GM12865 (cell line): ENCODE data around the gene MRC1.

Experiments
- DNase-seq: peaks from one replicate; pipeline ENCODE4 v3.0.0; 2010; ENCODE audit warnings: low read depth
- H3K4me3 ChIP-seq: 2 replicates; pipeline ENCODE4 v1.5.1; 2011; ENCODE audit warnings: mild to moderate bottlenecking, low read depth, low read length, control low read depth
- TF ChIP-seq, protein P1 (sequence below): IDR thresholded peaks from 2 replicates; pipeline ENCODE4 v1.5.1; 2011; ENCODE audit warnings: low read length, control low read depth, low read depth, inconsistent platforms; ENCODE audit not compliant: insufficient read depth; ENCODE audit errors: missing control alignments

Gene MRC1

DNA sequence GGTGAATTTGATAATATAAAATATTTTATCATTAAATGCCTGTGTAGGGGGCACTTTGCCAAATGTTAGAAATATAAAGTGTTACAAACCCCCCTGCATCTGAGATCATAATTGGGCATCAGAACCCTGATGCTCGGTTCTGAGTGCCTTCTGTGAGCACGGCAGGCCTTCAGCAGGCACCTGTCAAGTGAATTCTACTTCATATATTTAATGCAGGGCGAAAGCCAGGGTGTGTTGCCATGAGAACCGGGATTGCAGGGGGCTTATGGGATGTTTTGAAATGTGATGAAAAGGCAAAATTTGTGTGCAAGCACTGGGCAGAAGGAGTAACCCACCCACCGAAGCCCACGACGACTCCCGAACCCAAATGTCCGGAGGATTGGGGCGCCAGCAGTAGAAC lies 57.2 kb downstream of the MRC1 start:
- DNase-seq, result no peak
- H3K4me3 ChIP-seq, result no peak overlapping the region
- TF ChIP-seq, protein P1, sequence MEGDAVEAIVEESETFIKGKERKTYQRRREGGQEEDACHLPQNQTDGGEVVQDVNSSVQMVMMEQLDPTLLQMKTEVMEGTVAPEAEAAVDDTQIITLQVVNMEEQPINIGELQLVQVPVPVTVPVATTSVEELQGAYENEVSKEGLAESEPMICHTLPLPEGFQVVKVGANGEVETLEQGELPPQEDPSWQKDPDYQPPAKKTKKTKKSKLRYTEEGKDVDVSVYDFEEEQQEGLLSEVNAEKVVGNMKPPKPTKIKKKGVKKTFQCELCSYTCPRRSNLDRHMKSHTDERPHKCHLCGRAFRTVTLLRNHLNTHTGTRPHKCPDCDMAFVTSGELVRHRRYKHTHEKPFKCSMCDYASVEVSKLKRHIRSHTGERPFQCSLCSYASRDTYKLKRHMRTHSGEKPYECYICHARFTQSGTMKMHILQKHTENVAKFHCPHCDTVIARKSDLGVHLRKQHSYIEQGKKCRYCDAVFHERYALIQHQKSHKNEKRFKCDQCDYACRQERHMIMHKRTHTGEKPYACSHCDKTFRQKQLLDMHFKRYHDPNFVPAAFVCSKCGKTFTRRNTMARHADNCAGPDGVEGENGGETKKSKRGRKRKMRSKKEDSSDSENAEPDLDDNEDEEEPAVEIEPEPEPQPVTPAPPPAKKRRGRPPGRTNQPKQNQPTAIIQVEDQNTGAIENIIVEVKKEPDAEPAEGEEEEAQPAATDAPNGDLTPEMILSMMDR, result no peak

DNA sequence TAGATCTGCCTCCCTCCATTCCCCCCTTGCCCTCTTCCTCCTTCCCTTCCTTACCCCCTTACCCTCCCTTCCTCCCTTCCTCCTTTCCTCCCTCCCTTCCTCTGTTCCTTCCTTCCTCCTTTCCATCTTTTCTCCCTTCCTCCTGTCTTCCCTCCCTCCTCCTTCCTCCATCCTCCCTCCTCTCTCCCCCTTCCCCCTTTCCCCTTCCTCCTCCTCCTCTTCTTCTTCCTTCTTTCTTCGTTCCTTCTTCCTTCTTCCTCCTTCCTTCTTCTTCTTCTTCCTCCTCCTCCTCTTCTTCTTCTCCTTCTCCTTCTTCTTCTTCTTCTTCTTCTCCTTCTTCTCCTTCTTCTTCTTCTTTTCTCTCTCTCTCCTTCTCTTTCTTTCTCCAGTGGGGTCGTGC lies 57.9 kb downstream of the MRC1 start:
- DNase-seq, result no peak
- TF ChIP-seq, protein P1, result no peak
- no peak overlapping the region for H3K4me3 ChIP-seq

DNA sequence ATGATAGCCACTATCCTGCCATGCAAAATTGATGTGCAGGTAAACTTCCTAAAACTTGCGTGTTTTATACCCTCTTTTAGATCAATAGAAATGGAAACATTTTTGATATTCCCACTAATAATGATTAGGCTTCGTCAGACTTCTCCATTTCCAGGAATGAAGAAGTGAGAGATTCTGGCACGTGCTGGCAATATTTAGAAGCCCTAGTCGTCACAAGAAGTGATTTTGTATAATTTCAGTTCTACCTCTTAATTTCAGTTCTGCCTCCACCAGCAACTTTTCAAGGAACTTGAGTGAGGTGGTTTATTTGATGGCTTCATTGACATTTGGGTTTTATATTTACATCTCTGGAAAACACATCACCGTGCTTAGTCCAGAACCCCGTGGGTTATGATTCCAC lies 61.9 kb downstream of the MRC1 start:
- H3K4me3 ChIP-seq, result no peak overlapping the region
- DNase-seq, result no peak
- TF ChIP-seq, protein P1, result no peak

DNA sequence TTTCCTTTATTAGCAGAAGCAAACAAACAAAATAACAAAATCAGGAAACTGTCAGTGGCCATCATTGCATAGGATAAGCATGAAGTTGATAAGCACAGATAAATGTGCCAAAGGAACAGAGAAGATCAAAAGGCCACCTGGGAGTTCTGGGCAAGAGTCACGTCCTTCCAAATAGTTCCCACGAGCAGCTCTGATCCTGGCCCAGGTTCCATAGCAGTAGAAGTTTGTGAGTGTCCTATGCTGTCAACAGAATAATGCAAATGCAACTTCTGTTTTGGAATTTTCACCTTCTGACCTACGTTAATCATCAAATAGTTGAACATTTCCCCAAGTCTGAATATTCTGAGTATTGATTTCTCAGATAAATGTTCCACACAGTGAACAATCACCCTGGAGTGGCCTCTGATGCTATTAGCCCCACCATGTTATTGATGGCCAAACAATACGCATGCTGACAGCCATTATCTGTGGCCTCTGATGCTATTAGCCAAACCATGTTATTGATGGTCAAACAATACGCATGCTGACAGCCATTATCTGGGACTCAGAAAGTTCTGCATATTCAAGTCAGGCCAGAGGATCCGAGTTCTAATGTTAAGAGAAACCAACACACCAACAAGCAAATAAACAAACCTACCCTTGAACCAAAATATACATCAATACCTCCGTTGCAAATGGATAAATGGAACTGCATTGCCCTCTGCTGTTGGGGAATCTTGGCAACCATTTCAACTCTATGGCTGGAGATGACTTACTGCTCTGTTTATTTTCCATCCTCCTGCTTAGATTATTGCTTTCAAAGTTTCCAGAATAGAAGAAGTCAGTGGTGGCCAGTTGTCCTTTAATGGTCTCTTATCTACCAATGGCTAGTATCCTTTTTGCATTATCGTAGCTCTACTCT lies 63.3 kb downstream of the MRC1 start:
- TF ChIP-seq, protein P1, result peak; percentile 37
- peak; percentile 23 for DNase-seq
- H3K4me3 ChIP-seq, result no peak overlapping the region

DNA sequence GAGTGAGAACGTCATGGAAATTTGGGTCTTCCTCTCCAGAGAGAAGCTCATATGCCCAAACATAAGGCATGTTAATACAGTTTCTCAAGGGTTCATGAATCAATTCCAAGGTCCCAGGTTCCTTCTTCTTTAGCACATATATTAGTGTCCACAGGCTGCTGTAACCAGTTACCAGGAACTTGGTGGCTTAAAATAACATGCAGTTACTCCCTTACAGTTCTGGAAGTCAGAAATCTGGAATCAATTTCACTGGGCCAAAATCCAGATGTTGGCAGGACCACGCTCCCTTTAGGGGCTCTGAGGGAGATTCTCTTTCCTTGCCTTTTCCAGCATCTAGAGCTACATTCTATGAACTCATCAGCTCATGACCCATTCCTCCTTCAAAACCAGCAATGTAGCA lies 64.8 kb downstream of the MRC1 start:
- no peak overlapping the region for H3K4me3 ChIP-seq
- DNase-seq, result no peak
- TF ChIP-seq, protein P1, result no peak

DNA sequence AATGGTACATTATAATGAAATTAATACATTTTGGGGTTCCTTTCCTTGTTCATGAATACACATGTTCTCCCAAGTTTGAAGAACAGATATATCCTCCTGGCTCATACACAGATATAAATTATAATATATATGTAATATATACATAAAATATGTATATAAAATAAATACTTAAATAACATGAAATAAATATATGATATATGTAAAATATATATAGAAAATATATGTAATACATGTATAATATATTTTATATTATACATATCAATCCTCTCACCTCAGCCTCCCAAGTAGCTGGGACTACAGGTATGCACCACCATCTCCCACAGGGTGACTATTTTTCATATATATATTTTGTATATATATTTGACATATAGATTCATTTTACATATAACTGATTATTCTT lies 68.0 kb downstream of the MRC1 start:
- no peak overlapping the region for H3K4me3 ChIP-seq
- DNase-seq, result no peak
- TF ChIP-seq, protein P1, result no peak

DNA sequence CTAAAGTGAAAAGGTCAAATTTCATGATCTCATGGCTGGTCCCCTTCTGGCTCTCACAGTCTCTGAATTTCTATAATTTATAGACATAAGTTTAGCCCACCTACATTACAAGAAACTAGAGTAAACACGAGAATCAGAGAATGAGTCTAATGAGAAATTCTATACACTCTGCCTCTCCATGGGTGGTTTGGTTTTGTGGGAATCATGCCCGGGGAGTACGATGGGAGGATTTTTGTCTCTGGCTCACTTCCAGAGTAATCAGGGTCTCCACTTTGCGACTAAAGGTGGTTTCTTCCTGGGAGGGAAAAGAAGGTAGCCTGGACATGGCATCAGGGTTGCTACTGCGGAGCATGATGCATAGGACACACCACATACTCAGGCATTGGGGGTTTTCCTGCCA lies 69.7 kb downstream of the MRC1 start:
- TF ChIP-seq, protein P1, result no peak
- no peak for DNase-seq
- H3K4me3 ChIP-seq, result no peak overlapping the region
